Adrenal gland (tissue), 12 donors: ENCODE results near the gene BBC3. TPM values are rescaled to one million over a fixed set of nuclear protein-coding genes. Genes with fewer than 3 reads are reported as not detected.

Source experiments
- DNase-seq, 7 donors: peaks; one replicate each; pipeline ENCODE4 v3.0.0-alpha.2; 2019 to 2020
- H3K27ac ChIP-seq, 5 donors: fragments of 200-600 bp; sonication (generic) in 4 of 5; 1 replicate in 3 of 5; 2 replicates in 2 of 5; pipeline versions ENCODE4 v1.5.1 to v1.8.0; 2016 to 2020; ENCODE audit warnings: mild to moderate bottlenecking in 1 of 5
- H3K27me3 ChIP-seq: fragments of 200-600 bp; 2 replicates; pipeline ENCODE4 v1.8.0; 2021
- H3K36me3 ChIP-seq, 2 donors: fragments of 200-600 bp; replicated peaks in 1 of 2; 1 replicate in 1 of 2; 2 replicates in 1 of 2; pipeline versions ENCODE4 v1.5.1 to v1.8.0; 2018 to 2022
- H3K4me1 ChIP-seq, 2 donors: fragments of 200-600 bp; replicated peaks in 1 of 2; 1 replicate in 1 of 2; 2 replicates in 1 of 2; pipeline versions ENCODE4 v1.5.1 to v1.8.0; 2018 to 2021
- H3K4me3 ChIP-seq, 4 donors: fragments of 200-600 bp; sonication (generic) in 3 of 4; one replicate each; pipeline ENCODE4 v1.5.1; 2016 to 2018
- H3K9me3 ChIP-seq, 3 donors: fragments of 200-600 bp; sonication (generic) in 1 of 3; replicated peaks in 1 of 3; 1 replicate in 2 of 3; 2 replicates in 1 of 3; pipeline versions ENCODE4 v1.5.1 to v1.8.0; 2016 to 2021
- POLR2A ChIP-seq, 2 donors: fragments of 450-650 bp; IDR thresholded peaks; one replicate each; pipeline ENCODE4 v1.6.1; 2017; ENCODE audit warnings: antibody characterized with exemption in 2 of 2, mild to moderate bottlenecking in 2 of 2, moderate library complexity in 1 of 2
- WGBS, 4 donors: extraction: QIAGEN DNeasy Blood & Tissue Kit in 2 of 4; methylation state at CpG; one replicate each; pipeline versions ENCODE4 v1.1.5 to v1.1.7; 2013 to 2017; 5-methylcytosine and 5-hydroxymethylcytosine counted together
- intact Hi-C, 2 donors: fragments of 100-400 bp; cut with DNase I; formaldehyde crosslinking; loops; one replicate each; pipeline versions ENCODE4 v1.14.1 to v1.15.0; 2022 to 2023
- polyA plus RNA-seq, 3 donors: library from polyadenylated mRNA; stranded (reverse); fragments of 200-250 nt in 2 of 3; fragments of 350-450 nt in 1 of 3; fragmentation: Illumina TruSeq in 1 of 3; extraction: RNeasy Lipid Tissue Mini Kit (QIAGEN cat#74804) in 1 of 3; gene quantifications; one replicate each; pipeline ENCODE4 v1.2.3, GENCODE V29; 2013 to 2014
- total RNA-seq, 9 donors: library from RNA; depleted of rRNA in 4 of 9; stranded (reverse); fragments of >200 nt in 4 of 9; fragments of 120-200 nt in 1 of 9; fragmentation: NEBNext Ultra II Directional in 1 of 9; extraction: Animal tissue kit (Norgen Biotek cat#: 25700) in 1 of 9; gene quantifications; one replicate each; pipeline versions ENCODE4 v1.1.0 to v1.2.4, GENCODE V29; 2013 to 2023
- TF ChIP-seq, protein P1 (sequence below), 6 experiments: fragments of 450-650 bp in 4 of 6; fragments of 200-600 bp in 2 of 6; sonication (generic) in 1 of 6; IDR thresholded peaks; 1 replicate in 5 of 6; 2 replicates in 1 of 6; pipeline versions ENCODE4 v1.5.1 to v1.8.0; 2016 to 2021; ENCODE audit warnings: antibody characterized with exemption in 6 of 6, mild to moderate bottlenecking in 2 of 6, moderate library complexity in 1 of 6
- donor health status: healthy with polysubstance abuse.
- donor health status: Bipolar disorder and iron deficiency.
- donor health status: DM: yes; HTN: yes; CAD: no.
- donor health status: DM: no; HTN: no; CAD: no.
- donor health status: DM: no; HTN: no; CAD: no.
- donor health status: DM: yes; HTN: yes; CAD: no.

Gene BBC3
- total and polyA plus RNA-seq, 12 donors, result 0.27 to 17.9 (median 7.5) TPM

DNA sequence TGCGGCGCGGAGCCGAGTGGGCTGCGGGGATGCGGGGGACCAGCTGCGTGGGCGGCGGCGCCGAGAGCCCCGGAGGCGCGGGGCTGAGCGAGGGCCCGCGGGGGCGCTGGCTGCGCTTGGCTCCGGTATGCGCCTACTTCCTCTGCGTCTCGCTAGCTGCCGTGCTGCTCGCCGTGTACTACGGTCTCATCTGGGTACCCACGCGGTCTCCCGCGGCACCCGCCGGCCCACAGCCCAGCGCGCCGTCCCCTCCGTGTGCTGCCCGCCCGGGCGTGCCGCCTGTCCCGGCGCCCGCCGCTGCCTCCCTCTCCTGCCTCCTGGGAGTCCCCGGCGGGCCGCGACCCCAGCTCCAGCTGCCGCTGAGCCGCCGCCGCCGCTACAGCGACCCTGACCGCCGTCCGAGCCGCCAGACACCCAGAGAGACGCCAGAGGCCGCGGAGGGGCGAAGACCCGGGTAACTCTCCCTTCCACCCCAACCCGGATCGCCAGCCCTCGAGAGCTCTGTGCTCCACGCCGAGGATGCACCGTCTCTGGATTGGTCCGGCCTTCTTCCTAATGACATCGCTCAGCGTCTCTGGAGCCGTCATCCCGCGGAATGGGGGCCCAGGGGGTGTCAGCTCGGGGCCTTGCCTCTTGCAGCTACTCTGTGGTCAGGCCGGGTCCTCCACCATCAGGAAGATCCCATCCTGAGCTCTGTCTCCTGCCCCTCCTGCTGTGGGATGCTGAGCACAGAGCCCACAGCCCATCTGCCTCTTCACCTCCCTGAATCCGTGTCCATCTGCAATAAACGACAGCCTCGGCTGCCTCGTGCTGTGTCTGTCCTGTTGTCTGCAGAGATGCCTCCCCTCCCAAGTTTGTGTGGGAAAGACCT, 44.1 kb upstream of the BBC3 start:
- Histone ChIP-seq H3K4me1 (peaks cover 21 to 27% of the 10 kb centered on the region in 2 donors), H3K27me3 (no peaks in the 10 kb centered on the region), H3K4me3 (peak overlapping the region; percentile 25 to 67 (median 38)), H3K36me3 (peaks cover 0 to 13% of the 10 kb centered on the region in 2 donors), H3K27ac (peak overlapping the region; percentile 77 to 97 (median 85)), H3K9me3 (no peaks in the 10 kb centered on the region)
- 3 to 14% (median 5%) methylated on average over 6 to 82 of the region's 82 CpGs for WGBS, 4 donors
- TF ChIP-seq, protein P1, sequence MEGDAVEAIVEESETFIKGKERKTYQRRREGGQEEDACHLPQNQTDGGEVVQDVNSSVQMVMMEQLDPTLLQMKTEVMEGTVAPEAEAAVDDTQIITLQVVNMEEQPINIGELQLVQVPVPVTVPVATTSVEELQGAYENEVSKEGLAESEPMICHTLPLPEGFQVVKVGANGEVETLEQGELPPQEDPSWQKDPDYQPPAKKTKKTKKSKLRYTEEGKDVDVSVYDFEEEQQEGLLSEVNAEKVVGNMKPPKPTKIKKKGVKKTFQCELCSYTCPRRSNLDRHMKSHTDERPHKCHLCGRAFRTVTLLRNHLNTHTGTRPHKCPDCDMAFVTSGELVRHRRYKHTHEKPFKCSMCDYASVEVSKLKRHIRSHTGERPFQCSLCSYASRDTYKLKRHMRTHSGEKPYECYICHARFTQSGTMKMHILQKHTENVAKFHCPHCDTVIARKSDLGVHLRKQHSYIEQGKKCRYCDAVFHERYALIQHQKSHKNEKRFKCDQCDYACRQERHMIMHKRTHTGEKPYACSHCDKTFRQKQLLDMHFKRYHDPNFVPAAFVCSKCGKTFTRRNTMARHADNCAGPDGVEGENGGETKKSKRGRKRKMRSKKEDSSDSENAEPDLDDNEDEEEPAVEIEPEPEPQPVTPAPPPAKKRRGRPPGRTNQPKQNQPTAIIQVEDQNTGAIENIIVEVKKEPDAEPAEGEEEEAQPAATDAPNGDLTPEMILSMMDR (IDR thresholded peaks at IDR 0.05), result no peak
- TF ChIP-seq POLR2A (IDR thresholded peaks at IDR 0.05), result no peak
- intact Hi-C loops, result no loop called here
- DNase-seq, result peak; percentile 55 to 80 (median 63)

DNA sequence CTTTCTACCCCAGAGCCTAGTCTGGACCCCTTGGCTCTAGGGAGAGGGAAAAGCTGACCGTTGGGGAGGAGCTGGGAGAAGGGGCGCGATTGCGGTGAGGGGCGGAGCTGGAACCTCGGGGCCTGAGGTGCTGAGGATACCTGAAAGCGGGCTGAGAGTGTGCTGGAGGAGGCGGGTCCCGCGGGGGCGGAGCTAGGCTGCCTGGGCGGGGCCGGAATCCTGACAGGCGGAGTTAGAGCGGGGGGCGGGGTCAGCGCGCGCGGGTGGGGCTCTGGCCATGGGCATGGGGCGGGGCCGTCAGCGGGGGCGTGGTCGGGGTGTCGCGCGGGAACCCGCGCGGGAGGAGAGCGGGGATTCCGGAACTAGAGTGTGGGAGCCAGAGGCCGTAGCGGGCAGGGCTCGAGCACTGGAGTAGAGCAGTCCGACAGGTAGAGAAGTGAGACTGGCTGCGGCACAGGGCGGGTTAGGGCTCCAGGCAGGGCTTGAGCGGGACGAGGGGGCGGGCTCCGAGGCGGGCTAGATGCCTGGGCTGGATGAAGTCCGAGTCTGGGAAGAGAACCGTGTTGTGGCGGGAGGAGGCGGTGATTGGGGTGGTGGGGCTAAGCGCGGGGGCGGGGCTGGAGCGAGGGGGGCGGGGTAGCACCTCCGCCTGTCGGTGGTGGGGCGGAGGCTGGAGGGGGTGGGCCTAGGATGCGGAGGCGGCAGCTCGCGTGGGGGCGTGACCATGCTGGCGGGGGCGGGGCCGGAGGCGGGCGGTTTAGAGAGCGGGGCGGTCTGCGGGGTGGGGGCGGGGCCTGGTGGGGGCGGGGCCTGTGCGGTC, 43.3 kb upstream of the BBC3 start, which contains the start of gene INAFM1:
Gene INAFM1, plus strand, starts transcription at position 815 of the 820 bp plus-strand sequence. CDS start 35 bp downstream, outside the sequence.
- WGBS, 4 donors, result 0 to 4% (median 1%) methylated on average over 17 to 65 of the region's 72 CpGs
- H3K27me3 ChIP-seq, result no peaks in the 10 kb centered on the region
- TF ChIP-seq POLR2A (IDR thresholded peaks at IDR 0.05), result peak; percentile 12 to 64
- TF ChIP-seq, protein P1 (IDR thresholded peaks at IDR 0.05), result no peak
- H3K9me3 ChIP-seq, result no peaks in the 10 kb centered on the region
- peak; percentile 97 to 100 (median 98) for DNase-seq
- peak within 1 kb of the TSS; percentile 80 to 99 (median 97) for H3K27ac ChIP-seq
- H3K36me3 ChIP-seq, result peaks cover 0 to 20% of the 10 kb centered on the region in 2 donors
- peaks cover 21 to 27% of the 10 kb centered on the region in 2 donors for H3K4me1 ChIP-seq
- peak within 1 kb of the TSS; percentile 30 to 67 (median 48) for H3K4me3 ChIP-seq
- intact Hi-C loops, result no loop called here

DNA sequence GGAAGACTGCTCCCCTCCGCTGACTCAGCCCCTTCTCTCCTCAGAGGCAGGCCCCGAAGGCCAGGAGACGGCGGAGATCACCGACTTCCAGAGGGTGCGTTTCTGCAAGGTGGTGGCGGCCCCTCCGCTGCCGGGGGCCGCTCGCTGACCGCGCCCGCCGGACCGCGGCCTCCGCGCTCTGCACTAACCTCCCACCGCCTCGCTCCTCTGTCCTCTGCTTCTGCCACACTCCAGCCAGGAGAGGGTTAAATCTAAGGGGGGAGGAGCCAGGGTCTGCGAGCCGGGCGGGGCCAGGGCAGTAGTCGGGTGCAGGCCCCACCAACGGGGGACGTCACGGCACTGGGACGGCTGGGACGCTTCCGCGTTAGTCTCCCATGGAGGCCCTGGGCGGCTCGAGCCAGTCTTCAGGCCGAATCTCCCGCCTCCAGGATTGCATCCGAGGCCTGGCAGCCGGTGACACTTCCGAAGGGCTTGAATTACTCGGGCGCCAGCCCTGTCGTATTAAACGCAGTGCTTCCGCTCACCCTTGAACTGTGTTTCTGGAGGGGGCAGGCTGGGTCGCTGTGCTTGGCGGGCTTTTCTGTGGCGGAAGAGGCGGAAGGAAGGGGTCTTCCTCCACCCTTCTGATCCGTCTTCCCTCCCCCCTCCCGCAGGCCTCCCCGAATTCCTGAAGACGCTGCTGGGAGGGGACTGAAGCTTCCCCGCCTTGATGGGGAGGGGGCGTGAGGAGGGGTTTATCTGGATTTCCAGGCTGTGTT, 42.5 kb upstream of the BBC3 start:
- Histone ChIP-seq H3K4me1 (peaks cover 21 to 27% of the 10 kb centered on the region in 2 donors), H3K4me3 (peak overlapping the region; percentile 0 to 67 (median 48)), H3K36me3 (peaks cover 0 to 20% of the 10 kb centered on the region in 2 donors), H3K9me3 (no peaks in the 10 kb centered on the region), H3K27ac (peak overlapping the region; percentile 75 to 99 (median 97)), H3K27me3 (no peaks in the 10 kb centered on the region)
- TF ChIP-seq POLR2A (IDR thresholded peaks at IDR 0.05), result peak; percentile 60 to 90
- TF ChIP-seq, protein P1 (IDR thresholded peaks at IDR 0.05), result no peak
- 0 to 1% (median 1%) methylated on average over 17 to 53 of the region's 54 CpGs for WGBS, 4 donors
- peak; percentile 93 to 97 (median 96) for DNase-seq
- intact Hi-C loops, result no loop called here
